Thyroid gland (tissue), 4 donors: ENCODE results near the gene VAPA.

Experiments
- CTCF ChIP-seq, 6 experiments: fragments of 200-600 bp in 3 of 6; fragments of 450-650 bp in 3 of 6; sonication (generic) in 3 of 6; IDR thresholded peaks; one replicate each; pipeline ENCODE4 v1.5.1; 2016 to 2019; ENCODE audit warnings: antibody characterized with exemption in 6 of 6, mild to moderate bottlenecking in 2 of 6, inconsistent platforms in 1 of 6, moderate library complexity in 1 of 6
- POLR2A ChIP-seq, 2 donors: fragments of 450-650 bp; IDR thresholded peaks; one replicate each; pipeline ENCODE4 v1.6.1; 2017; ENCODE audit warnings: antibody characterized with exemption in 2 of 2, mild to moderate bottlenecking in 2 of 2, moderate library complexity in 1 of 2

GRCh38 chr18:9901377-9901776, 12.4 kb upstream of the VAPA start:
- TF ChIP-seq POLR2A (IDR thresholded peaks at IDR 0.05) (no peak), CTCF (IDR thresholded peaks at IDR 0.05) (no peak)
